Measurements from ENCODE around the gene BAHCC1.
"Not testable (repeated sequence)": the region's sequence is repeated elsewhere in the genome, so short reads cannot be mapped to it uniquely, and the experiment has no call there.

The BAHCC1 gene

DNA sequence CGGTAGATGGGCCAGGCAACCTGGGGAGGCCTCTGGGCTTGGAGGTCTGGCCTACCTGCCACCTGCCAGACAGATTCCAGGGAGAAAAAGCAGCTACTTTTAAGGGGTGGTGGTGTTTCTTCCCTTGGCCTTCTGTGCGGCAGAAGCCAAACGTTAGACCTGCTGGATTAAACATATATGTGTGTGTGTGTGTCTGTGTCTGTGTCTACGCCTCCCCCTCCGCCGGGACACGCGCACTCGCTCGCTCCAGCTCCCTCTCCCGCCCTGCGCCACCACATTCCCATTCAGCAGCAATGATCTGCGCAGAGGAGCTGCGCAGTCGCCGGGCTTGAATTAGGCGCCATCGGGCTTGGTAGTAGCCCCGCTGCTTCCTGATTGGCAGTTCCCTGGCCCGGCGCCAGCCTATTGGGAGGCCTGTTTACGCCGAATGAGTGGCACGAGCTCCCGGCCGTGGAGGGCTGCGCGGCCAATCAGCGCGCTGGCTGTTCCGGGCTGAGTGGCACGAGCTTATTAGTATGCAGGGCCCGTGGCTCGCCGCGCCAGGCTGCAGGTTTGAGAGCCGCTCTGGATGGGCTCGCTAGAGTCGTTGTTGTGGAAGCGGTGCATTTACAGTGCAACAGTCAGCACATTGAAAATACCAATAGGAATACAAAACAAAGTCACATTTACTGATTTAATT is at the start of gene BAHCC1:
Gene BAHCC1, plus strand, starts transcription at position 537 of the 679 bp plus-strand sequence. CDS start 4,283 bp downstream, outside the sequence.
- peak; percentile 100 for DNase-seq (ENCODE audit: low read depth in 2 of 2)

DNA sequence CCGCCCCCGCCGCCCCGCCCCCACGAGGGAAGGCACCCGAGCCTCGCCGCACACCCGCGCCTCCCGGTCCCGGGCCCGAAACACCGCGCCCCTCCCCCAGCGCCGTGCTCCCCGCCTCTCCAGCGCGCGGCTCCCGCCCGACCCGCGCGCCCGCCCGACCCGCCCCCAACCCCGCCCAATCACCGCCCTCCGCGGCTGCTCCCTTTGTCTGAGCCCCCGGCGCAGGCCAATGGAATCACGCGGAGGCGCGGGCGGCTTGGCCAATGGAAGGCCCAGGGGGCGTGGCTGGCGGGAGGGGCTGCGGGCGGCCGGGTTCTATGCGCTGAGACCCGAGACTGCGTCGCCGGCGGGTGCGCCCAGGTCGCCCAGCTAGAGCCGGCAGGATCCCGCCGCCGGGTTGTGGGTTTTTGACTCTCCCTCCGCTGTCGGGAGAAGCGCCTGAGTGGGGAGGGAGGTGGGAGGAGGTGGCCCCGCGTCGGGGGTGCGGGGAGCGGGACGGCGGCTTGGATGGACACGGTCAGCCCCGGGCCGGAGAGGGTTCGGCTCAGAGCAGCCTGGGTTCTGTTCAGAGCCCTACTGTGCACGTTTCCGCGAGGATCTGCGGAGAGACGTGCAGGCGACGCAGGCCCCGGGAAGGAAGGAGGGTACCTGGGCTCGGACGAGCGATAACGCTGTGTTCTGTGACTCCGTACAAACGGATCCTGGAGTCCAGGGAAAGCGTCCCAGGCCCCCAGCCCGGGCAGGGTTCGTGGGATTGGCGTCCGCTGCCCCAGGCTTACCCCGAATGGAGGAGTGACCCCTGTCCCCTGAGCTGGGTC is 49.0 kb upstream of the BAHCC1 start:
- peak; percentile 91 to 93 for DNase-seq (ENCODE audit: low read depth in 2 of 2)

DNA sequence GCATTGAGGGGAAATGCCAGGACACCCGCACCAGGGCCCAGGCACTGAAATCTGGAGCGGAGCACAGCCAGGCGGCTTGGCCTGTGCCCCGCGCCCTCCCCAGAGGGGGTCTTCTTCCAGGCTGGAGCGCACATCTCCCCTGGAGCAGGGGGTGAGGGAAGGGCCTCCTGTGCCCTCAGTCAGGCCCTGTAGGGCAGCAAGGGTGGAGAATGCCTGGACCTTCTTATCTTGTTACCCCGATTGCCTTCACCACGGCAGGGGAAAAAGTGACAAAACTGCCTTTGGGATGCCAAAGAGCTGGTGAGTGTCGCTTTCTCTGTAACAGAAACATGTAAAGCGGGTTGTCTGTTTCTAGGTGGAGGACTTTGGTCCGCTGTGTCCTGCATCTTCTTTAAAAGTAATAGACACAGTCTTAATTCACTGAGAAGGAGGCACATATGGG is 48.3 kb upstream of the BAHCC1 start:
- no peak for DNase-seq (ENCODE audit: low read depth in 2 of 2)

DNA sequence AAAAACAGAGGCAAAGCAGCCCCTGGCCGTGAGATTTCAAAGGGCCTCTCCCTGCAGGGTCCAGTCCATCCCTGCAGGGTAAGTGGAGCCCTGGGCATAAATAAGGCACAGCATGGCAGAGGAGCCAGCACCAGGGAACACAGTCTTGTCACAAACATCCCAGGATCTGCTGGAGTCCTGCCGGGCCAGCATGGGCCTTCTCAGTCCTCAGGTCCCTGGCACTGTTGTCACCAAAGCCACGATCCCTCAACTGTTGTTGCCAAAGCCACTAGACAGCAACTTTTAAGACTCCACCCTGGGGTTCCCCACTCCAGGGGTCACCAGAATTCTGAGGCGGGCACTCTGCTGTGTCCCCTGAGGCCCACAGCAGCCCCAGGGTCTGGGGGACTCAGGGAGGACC is 47.8 kb upstream of the BAHCC1 start:
- no peak for DNase-seq (ENCODE audit: low read depth in 2 of 2)

DNA sequence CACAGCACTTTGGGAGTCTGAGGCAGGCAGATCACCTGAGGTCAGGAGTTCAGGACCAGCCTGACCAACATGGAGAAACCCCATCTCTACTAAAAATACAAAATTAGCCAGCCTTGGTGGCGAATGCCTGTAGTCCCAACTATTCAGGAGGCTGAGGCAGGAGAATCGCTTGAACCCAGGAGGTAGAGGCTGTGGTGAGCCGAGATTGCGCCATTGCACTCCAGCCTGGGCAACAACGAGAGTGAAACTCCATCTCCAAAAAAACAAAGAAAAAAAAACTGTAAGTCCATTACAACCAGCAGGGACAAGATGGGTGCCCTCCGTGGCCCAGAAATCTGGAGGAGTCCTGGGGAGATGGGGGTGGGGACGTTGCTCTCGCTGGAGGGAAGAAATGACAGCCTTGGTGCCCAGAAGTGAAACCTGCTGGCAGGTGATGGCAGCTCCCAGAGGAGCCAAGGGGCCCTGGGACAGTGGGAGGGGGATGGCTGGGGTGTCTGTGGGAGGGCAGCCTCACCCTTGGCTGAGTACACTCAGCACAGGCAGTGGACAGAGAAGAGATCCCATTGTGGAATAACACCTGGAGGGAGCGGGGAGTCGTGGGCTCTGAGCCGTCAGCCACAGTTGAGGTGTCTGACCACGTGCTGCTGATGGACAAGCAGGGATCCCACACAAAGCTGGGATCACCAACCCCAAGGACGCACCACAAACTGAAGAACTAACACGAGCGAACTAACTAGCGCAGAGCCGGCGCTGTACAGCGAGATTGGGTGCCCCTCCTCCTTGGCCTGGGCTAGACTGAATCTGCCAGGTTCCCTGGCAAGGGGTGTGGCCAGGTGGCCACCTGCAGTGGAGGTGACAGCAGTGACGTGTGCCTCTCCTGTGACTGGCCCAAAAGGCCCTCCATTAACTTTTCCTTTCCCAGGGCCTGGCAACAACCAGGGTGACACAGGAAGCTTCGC is 46.9 kb upstream of the BAHCC1 start:
- no peak for DNase-seq (ENCODE audit: low read depth in 2 of 2)

DNA sequence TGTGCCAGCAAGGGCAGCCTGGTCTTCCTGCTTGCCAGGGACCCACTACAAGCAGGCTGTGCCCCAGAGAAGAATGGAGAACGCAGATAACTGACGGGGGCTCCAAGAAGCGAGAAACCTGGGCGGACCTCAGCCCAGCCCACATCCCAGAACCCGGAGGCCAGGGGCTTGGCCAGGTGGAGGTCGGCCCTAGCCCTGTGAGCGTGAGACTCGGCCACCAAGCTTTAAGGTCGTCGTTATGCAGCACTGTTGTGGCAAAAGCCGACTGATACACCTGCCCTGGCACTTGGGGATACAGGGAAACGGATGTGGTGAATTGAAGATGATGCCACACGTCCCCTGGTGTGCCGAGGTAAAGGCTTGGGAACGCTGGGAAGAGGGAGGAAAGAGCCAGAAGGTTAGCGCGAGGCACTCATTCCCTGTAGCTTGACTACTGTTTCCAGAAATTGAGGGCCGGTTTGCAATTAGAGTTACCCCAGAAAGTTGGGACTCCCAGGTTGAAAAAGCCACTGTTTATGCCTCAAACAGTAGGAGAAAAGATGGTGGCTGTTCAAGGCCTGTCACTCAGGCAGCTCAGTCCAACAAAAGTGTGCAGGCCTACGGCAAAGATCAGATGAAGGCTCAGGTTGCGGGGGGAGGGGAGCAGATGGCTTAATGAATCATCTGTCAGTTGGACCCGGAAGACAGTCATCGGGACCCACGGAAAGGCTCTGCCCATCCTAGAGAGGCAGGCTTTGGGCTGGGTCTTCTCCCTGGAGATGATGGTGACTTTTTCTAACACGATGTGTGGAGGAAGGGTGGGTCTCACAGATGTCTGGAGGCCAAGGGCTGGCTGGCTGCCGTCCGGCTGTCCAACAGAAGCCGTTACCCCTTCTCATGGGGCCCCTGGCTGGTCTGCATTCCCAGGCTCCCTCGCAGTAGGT is 45.6 kb upstream of the BAHCC1 start:
- no peak for DNase-seq (ENCODE audit: low read depth in 2 of 2)

DNA sequence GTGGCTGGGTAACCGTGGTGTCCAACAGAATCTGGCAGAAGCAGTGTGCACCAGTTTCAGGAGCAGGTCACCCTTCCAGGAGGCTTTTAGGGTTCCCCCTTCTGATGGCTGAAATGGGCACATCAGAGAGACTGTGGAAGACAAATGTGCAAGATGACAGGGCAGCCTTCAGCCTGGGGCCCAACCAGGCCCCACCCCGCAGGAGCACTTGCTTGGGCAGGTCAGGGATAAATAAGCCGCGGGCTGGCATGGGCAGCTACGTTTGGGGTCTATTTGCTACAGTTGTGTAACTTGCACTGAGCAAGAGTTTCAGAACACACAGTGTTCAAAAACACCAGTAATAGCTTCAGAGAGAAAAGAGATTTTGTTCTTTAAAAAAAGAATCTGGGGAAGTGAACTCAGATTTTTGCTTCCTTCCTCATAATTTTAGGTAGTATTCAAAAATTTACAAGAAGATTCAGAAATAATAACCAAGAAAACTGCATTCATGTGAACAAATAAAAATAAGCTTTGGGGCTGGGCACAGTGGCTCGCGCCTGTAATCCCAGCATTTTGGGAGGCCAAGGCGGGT is 44.9 kb upstream of the BAHCC1 start:
- DNase-seq (ENCODE audit: low read depth in 2 of 2) = no peak

DNA sequence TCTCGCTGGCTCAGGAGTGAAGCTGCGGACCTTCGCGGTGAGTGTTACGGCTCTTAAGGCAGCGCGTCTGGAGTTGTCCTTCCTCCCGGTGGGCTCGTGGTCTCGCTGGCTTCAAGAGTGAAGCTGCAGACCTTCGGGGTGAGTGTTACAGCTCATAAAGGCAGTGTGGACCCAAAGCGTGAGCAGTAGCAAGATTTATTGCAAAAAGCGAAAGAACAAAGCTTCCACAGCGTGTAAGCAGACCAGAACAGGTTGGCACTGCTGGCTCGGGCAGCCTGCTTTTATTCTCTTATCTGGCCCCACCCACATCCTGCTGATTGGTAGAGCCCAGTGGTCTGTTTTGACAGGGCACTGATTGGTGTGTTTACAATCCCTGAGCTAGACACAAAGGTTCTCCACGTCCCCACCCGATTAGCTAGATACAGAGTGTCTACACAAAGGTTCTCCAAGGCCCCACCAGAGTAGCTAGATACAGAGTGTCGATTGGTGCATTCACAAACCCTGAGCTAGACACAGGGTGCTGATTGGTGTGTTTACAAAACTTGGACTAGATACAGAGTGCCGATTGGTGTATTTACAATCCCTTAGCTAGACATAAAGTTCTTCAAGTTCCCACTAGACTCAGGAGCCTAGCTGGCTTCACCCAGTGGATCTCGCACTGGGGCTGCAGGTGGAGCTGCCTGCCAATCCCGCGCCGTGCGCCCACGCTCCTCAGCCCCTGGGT is 43.8 kb upstream of the BAHCC1 start:
- DNase-seq (ENCODE audit: low read depth in 2 of 2) = not testable (repeated sequence)

DNA sequence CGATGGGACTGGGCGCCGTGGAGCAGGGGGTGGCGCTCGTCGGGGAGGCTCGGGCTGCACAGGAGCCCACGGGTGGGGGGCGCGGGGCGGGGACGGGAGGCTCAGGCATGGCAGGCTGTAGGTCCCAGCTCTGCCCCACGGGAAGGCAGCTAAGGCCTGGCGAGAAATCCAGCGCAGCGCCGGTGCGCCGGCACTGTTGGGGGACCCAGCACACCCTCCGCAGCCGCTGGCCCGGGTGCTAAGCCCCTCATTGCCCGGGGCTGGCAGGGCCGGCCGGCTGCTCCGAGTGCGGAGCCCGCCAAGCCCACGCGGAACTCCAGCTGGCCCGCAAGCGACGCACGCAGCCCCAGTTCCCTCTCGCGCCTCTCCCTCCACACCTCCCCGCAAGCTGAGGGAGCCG is 43.2 kb upstream of the BAHCC1 start:
- not testable (repeated sequence) for DNase-seq (ENCODE audit: low read depth in 2 of 2)

DNA sequence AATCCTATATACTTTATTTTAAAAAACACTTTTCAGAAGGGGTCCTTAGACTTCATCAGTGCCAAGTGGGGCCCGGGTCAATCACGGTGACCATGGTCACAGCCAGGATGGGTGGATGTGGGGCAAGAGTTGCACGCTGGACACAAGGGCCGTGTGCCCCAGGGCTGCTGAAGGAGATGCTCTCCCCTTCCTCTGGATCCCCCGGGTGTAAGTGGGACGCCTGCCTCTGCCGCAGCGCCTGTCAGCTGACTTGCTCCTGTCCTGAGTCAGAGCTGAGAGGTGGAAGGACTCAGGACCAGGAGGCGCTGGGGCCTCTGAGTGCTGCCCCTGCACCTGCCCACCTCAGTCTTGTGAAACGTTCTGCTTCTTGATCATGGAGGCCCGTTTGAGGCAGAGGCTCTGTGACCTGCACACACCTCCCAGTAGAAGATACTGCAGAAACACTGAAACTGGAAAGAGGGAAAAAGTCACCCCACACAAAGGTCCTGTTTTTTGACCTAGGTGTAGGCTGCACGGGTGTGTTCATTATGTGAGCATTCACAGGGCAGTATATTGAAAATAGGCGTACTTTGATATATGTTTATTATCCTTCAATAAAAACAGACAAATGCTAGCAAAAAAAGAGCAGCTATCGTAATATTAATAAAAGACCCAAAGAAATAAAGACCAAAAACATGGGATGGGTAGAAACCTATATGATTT is 40.9 kb upstream of the BAHCC1 start:
- DNase-seq (ENCODE audit: low read depth in 2 of 2) = no peak

DNA sequence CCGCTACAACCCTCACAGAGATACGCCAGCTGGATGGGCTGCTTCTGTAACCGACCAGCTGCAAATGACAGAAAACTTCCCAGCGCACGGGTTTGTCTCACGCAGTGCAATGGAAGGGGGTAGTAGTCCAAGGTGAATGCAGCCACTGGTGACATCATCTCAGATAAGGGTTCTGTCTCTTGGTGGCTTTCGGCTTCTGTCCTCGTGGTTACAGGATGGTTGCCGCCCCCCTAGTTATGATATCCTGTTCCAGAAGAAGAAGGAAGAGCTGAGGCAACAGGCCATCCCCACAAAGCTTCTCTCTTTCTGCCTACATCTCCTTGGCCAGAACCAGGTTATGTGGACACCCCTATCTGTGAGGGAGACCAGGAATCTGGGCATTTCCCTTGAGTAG is 40.3 kb upstream of the BAHCC1 start:
- no peak for DNase-seq (ENCODE audit: low read depth in 2 of 2)

DNA sequence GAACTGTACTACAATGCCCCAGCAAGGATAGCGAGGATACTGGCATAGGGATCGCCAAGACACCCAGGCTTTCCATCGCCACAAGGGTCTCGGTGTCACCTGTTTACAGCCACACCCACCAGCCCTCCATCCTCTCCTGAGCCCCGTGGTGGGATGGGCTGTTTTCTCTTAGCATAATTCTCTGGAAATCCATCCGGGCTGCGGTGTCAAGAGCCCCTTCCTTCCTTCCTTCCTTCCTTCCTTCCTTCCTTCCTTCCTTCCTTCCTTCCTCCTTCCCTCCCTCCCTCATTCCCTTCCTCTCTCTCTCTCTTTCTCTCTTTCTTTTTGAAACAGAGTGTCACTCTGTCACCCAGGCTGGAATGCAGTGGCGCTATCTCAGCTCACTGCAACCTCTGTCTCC is 36.0 kb upstream of the BAHCC1 start:
- no peak for DNase-seq (ENCODE audit: low read depth in 2 of 2)

DNA sequence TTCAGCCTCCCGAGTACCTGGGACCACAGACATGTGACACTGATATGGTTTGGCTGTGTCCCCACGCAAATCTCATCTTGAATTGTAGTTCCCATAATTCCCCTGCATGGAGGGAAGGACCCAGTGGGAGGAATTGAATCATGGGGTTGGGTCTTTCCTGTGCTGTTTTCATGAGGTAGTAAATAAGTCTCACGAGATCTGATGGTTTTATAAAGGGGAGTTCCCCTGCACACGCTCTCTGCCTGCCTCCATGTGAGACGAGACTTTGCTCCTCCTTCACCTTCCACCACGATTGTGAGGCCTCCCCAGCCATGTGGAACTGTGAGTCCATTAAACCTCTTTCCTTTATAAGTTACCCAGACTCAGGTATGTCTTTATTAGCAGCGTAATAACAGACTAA is 33.3 kb upstream of the BAHCC1 start:
- not testable (repeated sequence) for DNase-seq (ENCODE audit: low read depth in 2 of 2)

DNA sequence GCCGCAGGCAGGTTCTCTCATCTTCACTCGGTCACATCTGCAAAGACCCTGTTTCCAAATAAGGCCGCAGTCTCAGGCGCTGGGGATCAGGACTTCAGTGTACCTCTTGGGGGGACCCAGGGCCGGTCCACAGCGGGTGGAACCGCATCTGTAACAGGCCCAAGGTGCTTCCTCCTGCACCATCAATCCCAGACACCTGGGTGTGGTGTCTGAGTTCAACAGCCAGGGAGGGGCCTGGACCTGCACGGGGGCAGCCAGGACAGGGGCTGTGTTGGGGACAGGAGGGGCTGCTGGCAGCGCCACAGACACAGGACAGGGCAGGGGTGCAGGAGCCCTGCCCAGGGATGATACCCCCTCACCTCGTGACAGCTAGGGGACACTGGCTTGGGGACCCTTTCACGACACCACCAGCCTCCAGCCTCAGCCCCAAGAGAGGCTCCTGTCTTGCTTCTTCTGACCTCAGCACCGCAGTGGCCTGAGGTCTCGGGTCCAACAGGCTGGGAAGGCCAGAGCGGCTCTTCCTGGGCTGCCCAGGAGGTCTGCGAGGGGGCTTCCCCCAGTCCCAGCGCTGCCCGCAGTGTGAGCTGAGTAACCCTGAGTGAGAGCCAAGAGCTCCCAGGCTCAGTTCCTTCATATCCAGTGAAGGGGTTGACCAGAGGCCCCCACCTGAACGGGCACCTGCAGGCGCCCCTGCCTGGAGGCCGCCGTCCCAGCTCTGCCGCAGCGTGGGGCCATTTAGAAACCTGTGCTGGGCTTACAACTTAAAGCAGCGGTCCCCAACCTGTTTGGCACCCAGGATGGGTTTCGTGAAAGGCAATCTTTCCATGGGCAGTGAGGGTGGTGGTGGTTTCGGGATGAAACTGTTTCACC is 30.7 kb upstream of the BAHCC1 start:
- DNase-seq (ENCODE audit: low read depth in 2 of 2) = no peak

DNA sequence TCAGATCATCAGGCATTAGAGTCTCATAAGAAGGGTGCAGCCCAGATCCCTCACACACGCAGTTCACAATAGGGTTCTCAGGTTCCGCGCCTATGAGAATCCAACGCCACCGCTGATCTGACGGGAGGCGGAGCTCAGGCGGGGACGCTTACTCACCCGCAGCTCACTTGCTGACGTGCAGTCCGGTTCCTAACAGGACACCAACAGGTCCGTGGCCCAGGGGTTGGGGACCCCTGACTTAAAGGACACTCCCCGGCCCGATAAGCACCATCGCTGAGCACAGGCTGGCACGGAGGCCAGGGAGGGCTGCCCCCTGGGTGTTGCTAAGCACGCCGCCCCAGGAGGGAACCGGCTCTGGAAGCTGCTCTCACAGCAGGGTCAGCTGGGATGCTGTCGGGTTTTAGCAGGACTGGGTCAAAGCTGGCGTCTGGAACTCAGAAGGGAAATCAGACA is 30.1 kb upstream of the BAHCC1 start:
- no peak for DNase-seq (ENCODE audit: low read depth in 2 of 2)

DNA sequence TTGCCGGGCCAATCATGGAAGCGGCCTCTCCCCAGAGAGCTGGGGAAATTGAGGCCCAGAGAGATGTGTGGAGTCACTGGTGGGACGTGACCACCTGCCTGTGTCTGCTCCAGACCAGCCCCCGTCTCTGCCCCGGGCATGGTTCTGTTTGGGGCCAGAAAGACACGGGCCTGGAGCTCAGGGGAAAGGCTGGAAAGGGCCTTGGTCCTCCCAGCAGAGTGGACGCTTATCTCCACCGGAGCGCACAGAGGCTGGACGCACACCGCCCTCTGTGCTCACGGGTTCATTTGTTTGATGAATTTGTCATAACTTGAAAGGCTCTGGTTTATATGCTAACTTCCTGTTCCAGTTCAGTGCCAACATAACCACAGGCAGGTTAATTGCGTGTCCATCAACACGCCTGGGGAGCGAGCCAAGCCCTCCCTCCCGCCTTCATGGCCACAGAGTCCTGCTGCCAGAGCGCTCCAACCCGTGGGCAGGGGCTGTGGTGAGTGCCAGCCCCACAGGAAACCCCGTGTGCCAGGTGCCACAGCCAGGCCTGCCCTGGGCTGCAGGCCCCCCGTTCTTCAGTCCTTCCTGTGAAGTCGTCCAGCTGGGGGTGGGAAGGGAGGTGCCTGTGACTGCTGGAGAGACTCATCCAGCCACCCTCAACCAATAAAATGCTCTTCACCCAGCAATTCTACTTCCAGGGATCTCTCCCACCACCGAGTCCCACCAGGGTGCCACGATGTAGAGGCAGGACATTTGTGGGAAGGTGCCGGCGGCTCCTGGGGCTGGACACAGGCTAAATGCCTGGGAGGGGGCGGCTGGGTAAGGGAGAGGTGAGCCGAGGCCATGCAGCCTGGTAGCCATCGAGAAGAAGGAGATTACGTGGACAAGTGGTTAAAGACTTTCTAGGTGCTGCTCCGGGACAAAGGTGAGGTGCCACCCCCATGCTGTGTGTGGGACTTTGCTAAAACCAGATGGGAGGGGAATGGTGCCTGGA is 29.4 kb upstream of the BAHCC1 start:
- DNase-seq (ENCODE audit: low read depth in 2 of 2) = no peak

DNA sequence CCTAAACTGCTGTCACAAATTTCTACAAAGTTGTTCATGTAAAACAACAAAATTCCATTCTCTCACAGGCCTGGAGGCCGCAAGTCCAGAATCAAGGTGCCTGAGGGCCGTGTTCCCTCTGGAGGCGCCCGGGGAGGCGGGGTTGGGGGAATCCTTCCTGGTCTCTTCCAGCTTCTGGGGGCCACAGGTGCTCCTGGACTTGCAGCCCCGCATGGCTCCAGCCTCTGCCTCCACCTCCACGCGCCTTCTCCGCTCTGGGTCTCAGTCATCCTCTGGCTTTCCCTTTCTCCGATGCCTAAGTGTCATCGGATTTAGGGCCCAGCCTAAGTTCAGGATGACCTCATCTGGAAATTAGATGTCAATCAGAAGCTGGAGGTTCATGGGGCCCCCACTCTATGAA is 28.6 kb upstream of the BAHCC1 start:
- no peak for DNase-seq (ENCODE audit: low read depth in 2 of 2)
